ENCODE data around the gene CRACR2A. TPM values are rescaled to one million over a fixed set of nuclear protein-coding genes. Genes with fewer than 3 reads are reported as not detected.
A peak's percentile ranks its signal among the peaks of the same experiment; 100 is the strongest.

CRACR2A gene
- total RNA-seq, 1 donor = 9.5 TPM

DNA sequence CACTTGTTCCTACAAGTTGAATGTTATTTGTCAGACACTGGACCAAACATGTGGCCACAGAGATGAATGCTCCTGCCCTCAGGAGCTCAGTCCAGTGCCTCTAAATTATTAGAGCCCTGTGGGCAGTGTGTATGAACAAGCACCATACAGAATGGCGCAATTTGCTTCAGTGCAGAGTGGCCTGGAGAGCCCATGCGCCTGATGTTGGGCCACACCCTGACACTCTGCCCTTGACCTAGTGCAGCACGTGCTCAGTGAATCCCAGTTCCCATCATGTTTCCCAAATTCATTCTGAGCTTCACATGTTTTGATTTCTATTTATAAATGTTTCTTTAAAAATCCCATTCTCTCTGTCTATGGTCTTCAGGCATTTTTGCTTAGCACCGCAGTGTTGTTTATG, 145.1 kb downstream of the CRACR2A start:
- H3K4me3 ChIP-seq (ENCODE audit: low read depth, low read length) = no peak overlapping the region
- TF ChIP-seq, protein P1, sequence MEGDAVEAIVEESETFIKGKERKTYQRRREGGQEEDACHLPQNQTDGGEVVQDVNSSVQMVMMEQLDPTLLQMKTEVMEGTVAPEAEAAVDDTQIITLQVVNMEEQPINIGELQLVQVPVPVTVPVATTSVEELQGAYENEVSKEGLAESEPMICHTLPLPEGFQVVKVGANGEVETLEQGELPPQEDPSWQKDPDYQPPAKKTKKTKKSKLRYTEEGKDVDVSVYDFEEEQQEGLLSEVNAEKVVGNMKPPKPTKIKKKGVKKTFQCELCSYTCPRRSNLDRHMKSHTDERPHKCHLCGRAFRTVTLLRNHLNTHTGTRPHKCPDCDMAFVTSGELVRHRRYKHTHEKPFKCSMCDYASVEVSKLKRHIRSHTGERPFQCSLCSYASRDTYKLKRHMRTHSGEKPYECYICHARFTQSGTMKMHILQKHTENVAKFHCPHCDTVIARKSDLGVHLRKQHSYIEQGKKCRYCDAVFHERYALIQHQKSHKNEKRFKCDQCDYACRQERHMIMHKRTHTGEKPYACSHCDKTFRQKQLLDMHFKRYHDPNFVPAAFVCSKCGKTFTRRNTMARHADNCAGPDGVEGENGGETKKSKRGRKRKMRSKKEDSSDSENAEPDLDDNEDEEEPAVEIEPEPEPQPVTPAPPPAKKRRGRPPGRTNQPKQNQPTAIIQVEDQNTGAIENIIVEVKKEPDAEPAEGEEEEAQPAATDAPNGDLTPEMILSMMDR (IDR thresholded peaks at IDR 0.05; ENCODE audit: insufficient read depth, low read depth, low read length) = no peak
- DNase-seq (ENCODE audit: low read depth) = no peak

- TF ChIP-seq, protein P1 (IDR thresholded peaks at IDR 0.05; ENCODE audit: insufficient read depth, low read depth, low read length) = no peak
- DNase-seq (ENCODE audit: low read depth) = peak; percentile 3
- H3K4me3 ChIP-seq (ENCODE audit: low read depth, low read length) = no peak overlapping the region
Measured at GRCh38 chr12:3607039-3607720, 145.7 kb downstream of the CRACR2A start.

DNA sequence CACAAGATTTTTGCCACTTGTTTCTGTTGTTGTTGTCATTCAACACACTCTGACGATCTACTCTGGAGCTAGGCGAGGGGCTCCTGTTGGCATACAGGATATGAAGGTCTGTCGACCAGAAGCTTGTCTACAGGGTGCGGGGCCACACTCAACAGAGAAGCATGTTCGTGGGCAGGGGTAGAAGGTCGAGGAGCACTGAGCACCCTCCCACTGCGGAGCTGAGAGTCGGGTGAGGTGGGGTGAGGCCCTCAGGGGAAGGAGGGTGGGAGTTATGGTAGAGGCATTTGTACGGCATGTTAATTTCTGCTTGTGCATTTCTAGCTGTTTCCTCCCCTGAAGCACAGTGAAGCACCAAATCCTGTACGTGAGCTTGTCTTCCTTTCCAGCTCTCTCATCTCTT, 146.8 kb downstream of the CRACR2A start:
- DNase-seq (ENCODE audit: low read depth) = no peak
- no peak overlapping the region for H3K4me3 ChIP-seq (ENCODE audit: low read depth, low read length)
- TF ChIP-seq, protein P1 (IDR thresholded peaks at IDR 0.05; ENCODE audit: insufficient read depth, low read depth, low read length) = no peak

DNA sequence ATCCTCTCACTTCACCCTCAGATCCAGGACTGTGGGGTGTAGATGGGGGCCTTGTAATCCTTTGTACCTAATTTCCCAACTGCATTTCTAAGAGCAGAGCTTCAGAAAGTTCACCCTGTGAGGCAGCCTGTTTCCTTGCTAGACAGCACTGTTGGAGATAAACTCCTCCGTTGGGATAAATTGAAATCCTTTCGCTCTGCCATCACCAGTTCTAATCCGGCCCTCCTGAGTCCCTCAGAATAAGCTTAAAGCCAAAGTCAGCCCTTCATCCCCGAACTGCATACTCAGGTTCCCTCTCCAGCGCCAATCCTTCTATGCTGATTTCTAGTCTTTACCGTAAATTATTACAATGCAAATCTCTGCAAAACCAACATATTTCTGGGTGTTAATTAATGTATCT, 147.2 kb downstream of the CRACR2A start:
- H3K4me3 ChIP-seq (ENCODE audit: low read depth, low read length) = no peak overlapping the region
- no peak for DNase-seq (ENCODE audit: low read depth)
- TF ChIP-seq, protein P1 (IDR thresholded peaks at IDR 0.05; ENCODE audit: insufficient read depth, low read depth, low read length) = no peak

DNA sequence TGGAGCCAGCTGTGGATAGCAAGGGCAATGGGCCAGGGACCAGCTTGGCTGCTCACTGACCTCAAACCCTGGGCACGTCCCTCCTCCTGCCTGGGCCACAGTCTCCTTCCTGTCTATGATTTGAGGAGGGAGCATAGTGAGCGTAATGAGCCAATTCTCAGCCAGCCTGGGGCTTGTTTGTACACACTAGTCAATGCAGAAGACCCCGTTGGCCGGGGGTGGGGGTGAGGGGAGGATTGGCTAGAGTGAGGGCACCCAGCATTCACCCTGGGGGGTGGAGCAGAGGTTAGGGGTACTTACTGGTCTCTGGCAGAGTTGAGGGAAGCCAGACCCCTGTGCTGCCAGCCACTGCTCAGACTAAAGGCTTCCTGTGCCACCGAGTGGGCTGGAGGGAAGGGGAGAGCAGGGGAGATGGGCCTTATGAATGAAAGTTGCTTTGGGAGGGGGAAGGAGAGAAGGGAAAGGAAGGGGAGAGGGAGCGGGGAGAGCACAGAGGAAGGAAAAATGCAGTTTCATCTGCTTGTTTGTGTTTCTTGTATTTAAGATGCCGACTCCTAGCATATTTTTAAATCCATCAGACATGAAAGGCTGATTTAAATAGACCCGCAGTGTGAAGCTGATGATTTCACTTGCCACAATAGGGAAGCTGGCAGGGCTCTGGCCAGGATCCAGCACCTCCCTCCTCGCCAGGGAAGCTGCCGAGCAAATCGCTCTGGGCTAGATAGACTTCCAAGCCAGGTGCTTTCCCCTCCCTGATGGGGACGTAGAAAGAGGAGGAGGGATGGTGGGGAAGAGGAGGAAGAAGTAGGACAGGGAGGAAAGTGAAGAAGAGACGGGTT, 147.9 kb downstream of the CRACR2A start:
- H3K4me3 ChIP-seq (ENCODE audit: low read depth, low read length) = no peak overlapping the region
- DNase-seq (ENCODE audit: low read depth) = no peak
- TF ChIP-seq, protein P1 (IDR thresholded peaks at IDR 0.05; ENCODE audit: insufficient read depth, low read depth, low read length) = no peak

DNA sequence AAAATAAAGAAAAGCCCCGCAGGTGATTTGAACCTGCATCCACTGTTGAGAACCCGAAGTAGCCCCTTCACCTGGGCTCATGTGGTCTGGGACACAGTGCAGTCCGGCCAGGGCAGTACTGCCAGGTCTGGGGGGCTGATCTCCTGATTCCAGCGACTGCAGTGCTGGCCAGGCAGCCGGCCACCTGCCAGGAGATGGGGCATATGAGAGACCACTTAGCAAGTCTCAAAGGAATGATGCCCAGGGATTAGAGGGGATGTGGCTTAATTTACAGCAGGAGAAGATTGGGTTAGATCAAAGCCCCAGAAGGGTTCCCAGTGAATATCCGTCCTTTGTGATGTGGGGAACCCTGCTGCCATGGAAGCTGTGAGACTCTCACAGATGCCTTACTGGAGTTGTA, 148.6 kb downstream of the CRACR2A start:
- no peak for DNase-seq (ENCODE audit: low read depth)
- H3K4me3 ChIP-seq (ENCODE audit: low read depth, low read length) = no peak overlapping the region
- TF ChIP-seq, protein P1 (IDR thresholded peaks at IDR 0.05; ENCODE audit: insufficient read depth, low read depth, low read length) = no peak
